OCI-LY7 (cell line): ENCODE results near the gene AWAT2. TPM values are rescaled to one million over a fixed set of nuclear protein-coding genes. Genes with fewer than 3 reads are reported as not detected.

Source experiments
- BruUV-seq: library from RNA; stranded (reverse); fragments of 400-500 nt; replicated peaks from 2 replicates; lab custom pipeline; 2021; lab: Mats Ljungman, UMichigan
- CTCF ChIA-PET: fragments of 300-600 bp; sonication (Branson Sonifier 250); formaldehyde crosslinking; loops from one replicate; lab custom pipeline; 2022; ENCODE audit warnings: antibody characterized with exemption; ENCODE audit not compliant: unreplicated experiment; lab: Charles Lee
- POLR2A ChIA-PET: fragments of 300-600 bp; sonication (Branson Sonifier 250); formaldehyde crosslinking; loops from one replicate; lab custom pipeline; 2022; ENCODE audit warnings: antibody characterized with exemption; lab: Charles Lee
- DNase-seq: peaks from one replicate; pipeline ENCODE4 v3.0.0-alpha.2; 2015; ENCODE audit warnings: low spot score
- H2AFZ ChIP-seq: fragments of 200-600 bp; sonication (generic), shearing (Covaris generic); 2 replicates; pipeline ENCODE4 v1.6.1; 2014; ENCODE audit warnings: mild to moderate bottlenecking, antibody characterized with exemption, low read length, moderate library complexity
- H3K27ac ChIP-seq: fragments of 200-600 bp; sonication (generic); 2 replicates; pipeline ENCODE4 v1.5.1; 2014; ENCODE audit warnings: mixed run types, low read depth, mild to moderate bottlenecking, moderate library complexity, low read length, inconsistent platforms; ENCODE audit not compliant: poor library complexity, severe bottlenecking
- H3K36me3 ChIP-seq: fragments of 200-600 bp; sonication (generic); 2 replicates; pipeline ENCODE4 v1.6.1; 2014; ENCODE audit warnings: mild to moderate bottlenecking, antibody characterized with exemption, low read length, moderate library complexity, mixed read lengths; ENCODE audit not compliant: insufficient read depth
- H3K4me1 ChIP-seq: fragments of 200-600 bp; sonication (generic); 2 replicates; pipeline ENCODE4 v1.5.1; 2014; ENCODE audit warnings: mild to moderate bottlenecking, low read length; ENCODE audit not compliant: insufficient read depth, poor library complexity, severe bottlenecking
- H3K4me2 ChIP-seq: fragments of 200-600 bp; sonication (generic); 2 replicates; pipeline ENCODE4 v1.6.1; 2014; ENCODE audit warnings: mild to moderate bottlenecking, low read length
- H3K4me3 ChIP-seq: fragments of 200-600 bp; sonication (generic); 2 replicates; pipeline ENCODE4 v1.5.1; 2014; ENCODE audit warnings: mild to moderate bottlenecking, low read depth, low read length; ENCODE audit not compliant: poor library complexity, severe bottlenecking
- H3K79me2 ChIP-seq: fragments of 200-600 bp; sonication (generic); 2 replicates; pipeline ENCODE4 v1.6.1; 2016; ENCODE audit warnings: low read depth, mild to moderate bottlenecking, low read length, moderate library complexity, mixed read lengths; ENCODE audit not compliant: insufficient read depth
- H3K9me2 ChIP-seq: fragments of 200-600 bp; sonication (generic); 2 replicates; pipeline ENCODE4 v1.6.1; 2016; ENCODE audit warnings: mild to moderate bottlenecking, low read length, mixed read lengths; ENCODE audit not compliant: insufficient read depth
- H3K9me3 ChIP-seq: fragments of 200-600 bp; sonication (generic); 2 replicates; pipeline ENCODE4 v1.6.1; 2014; ENCODE audit warnings: mild to moderate bottlenecking, mixed run types, low read length, mixed read lengths
- H4K20me1 ChIP-seq: fragments of 200-600 bp; sonication (generic); 2 replicates; pipeline ENCODE4 v1.6.1; 2014; ENCODE audit warnings: mild to moderate bottlenecking, antibody characterized with exemption, low read length, moderate library complexity, mixed read lengths; ENCODE audit not compliant: insufficient read depth
- CTCF ChIP-seq: fragments of 200-600 bp; sonication (generic); conservative IDR thresholded peaks from 2 replicates; pipeline ENCODE4 v1.5.1; 2014; ENCODE audit warnings: mild to moderate bottlenecking, antibody characterized with exemption, low read length, moderate library complexity, mixed read lengths
- EZH2phosphoT487 ChIP-seq: fragments of 200-600 bp; sonication (generic); IDR thresholded peaks from 2 replicates; pipeline ENCODE4 v1.6.1; 2018; ENCODE audit warnings: low read depth, borderline replicate concordance, mild to moderate bottlenecking, mixed run types, antibody characterized with exemption, low read length, moderate library complexity, mixed read lengths
- intact Hi-C: fragments of 100-400 bp; cut with micrococcal nuclease; formaldehyde crosslinking; loops from one replicate; pipeline ENCODE4 v1.10.0; 2022; ENCODE audit not compliant: unreplicated experiment
- total RNA-seq, 2 experiments: library from RNA; depleted of rRNA in 1 of 2; stranded (reverse); fragments of >200 nt in 1 of 2; shearing (Covaris generic) in 1 of 2; gene quantifications; 2 replicates each; pipeline ENCODE4 v1.2.3, GENCODE V29; 2014 to 2022

The AWAT2 gene
- total RNA-seq, 2 experiments from 2014 or later, result not detected

- Histone ChIP-seq H3K27ac (no peak overlapping the region), H3K79me2 (no peaks in the 10 kb centered on the region), H3K36me3 (no peaks in the 10 kb centered on the region), H4K20me1 (no peaks in the 10 kb centered on the region), H3K9me2 (no peaks in the 10 kb centered on the region), H3K4me3 (no peak overlapping the region), H3K9me3 (no peaks in the 10 kb centered on the region), H3K4me1 (no peaks in the 10 kb centered on the region), H2AFZ (no peak overlapping the region), H3K4me2 (no peak overlapping the region)
- DNase-seq, result no peak
- CTCF ChIA-PET, result no interaction called here
- TF ChIP-seq CTCF, result no peak
- no peak for TF ChIP-seq EZH2phosphoT487
- intact Hi-C loops, result no loop called here
- POLR2A ChIA-PET, result interaction anchor here (0.6 kb wide), 1 partner anchor 48 kb away, joined by 5 read pairs; no protein-coding TSS in a partner anchor
- no TSS peak for BruUV-seq
Observed at GRCh38 chrX:70042399-70043371, 7.1 kb downstream of the AWAT2 start.

- H2AFZ ChIP-seq, result no peak overlapping the region
- H3K9me2 ChIP-seq, result no peaks in the 10 kb centered on the region
- no peak for TF ChIP-seq CTCF
- TF ChIP-seq EZH2phosphoT487, result no peak
- H3K79me2 ChIP-seq, result no peaks in the 10 kb centered on the region
- intact Hi-C loops, result no loop called here
- no peak overlapping the region for H3K27ac ChIP-seq
- no peaks in the 10 kb centered on the region for H4K20me1 ChIP-seq
- no peaks in the 10 kb centered on the region for H3K9me3 ChIP-seq
- ChIA-PET CTCF (no interaction called here), POLR2A (no interaction called here)
- no peak for DNase-seq
- BruUV-seq, result no TSS peak
- no peaks in the 10 kb centered on the region for H3K36me3 ChIP-seq
- H3K4me2 ChIP-seq, result no peak overlapping the region
- H3K4me1 ChIP-seq, result no peaks in the 10 kb centered on the region
- no peak overlapping the region for H3K4me3 ChIP-seq
Observed at GRCh38 chrX:70041993-70042392, 7.7 kb downstream of the AWAT2 start.

DNA sequence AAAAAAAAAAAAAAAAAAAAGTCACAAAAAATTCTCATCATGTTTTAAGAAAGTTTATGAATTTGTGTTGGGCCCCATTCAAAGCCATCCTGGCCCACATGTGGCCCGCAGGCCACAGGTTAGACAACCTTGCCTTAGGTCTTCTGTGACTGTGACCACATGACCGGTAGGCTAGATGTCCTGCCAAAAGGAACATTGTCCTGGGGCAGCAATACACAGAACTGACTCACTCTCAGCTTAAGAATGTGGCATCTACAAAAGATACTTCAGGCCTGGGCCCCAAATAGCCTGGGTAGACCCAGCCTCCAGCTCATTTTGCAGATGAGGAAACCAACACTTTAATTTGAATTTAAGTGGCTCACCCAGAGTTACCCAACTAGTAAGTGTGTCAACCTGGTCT lies 10.0 kb downstream of the AWAT2 start:
- Histone ChIP-seq H4K20me1 (no peaks in the 10 kb centered on the region), H3K4me3 (no peak overlapping the region), H3K4me1 (no peaks in the 10 kb centered on the region), H2AFZ (no peak overlapping the region), H3K36me3 (no peaks in the 10 kb centered on the region), H3K9me2 (no peaks in the 10 kb centered on the region), H3K9me3 (no peaks in the 10 kb centered on the region), H3K4me2 (no peak overlapping the region), H3K27ac (no peak overlapping the region), H3K79me2 (no peaks in the 10 kb centered on the region)
- no peak for TF ChIP-seq CTCF
- TF ChIP-seq EZH2phosphoT487, result no peak
- intact Hi-C loops, result no loop called here
- BruUV-seq, result no TSS peak
- no peak for DNase-seq
- ChIA-PET CTCF (no interaction called here), POLR2A (interaction anchor here (0.6 kb wide), 1 partner anchor 343 kb away, joined by 3 read pairs; no protein-coding TSS in a partner anchor)
